PFSK-1 (cell line): ENCODE results near the gene GSTP1.

ENCODE experiments used
- FOXP2 ChIP-seq: optimal IDR thresholded peaks from 2 replicates; pipeline ENCODE3; 2011; ENCODE audit warnings: borderline replicate concordance, control low read depth, inconsistent platforms; ENCODE audit not compliant: insufficient read depth; ENCODE audit errors: extremely low read length, extremely low read depth
- POLR2AphosphoS5 ChIP-seq: IDR thresholded peaks from 2 replicates; pipeline ENCODE4 v1.6.1; 2012; ENCODE audit warnings: low read depth, mild to moderate bottlenecking, control low read depth, low read length, moderate library complexity
- REST ChIP-seq, 2 experiments: IDR thresholded peaks; 2 replicates each; pipeline versions ENCODE4 v1.6.1 to v1.8.0; 2011 to 2012; ENCODE audit warnings: low read depth in 2 of 2, low read length in 2 of 2, control low read depth in 1 of 2, inconsistent platforms in 1 of 2, mild to moderate bottlenecking in 1 of 2, moderate library complexity in 1 of 2; ENCODE audit not compliant: insufficient read depth in 1 of 2
- SIN3A ChIP-seq: IDR thresholded peaks from 2 replicates; pipeline ENCODE4 v1.6.1; 2012; ENCODE audit warnings: mild to moderate bottlenecking, low read length, moderate library complexity, borderline replicate concordance; ENCODE audit not compliant: insufficient read depth
- TAF1 ChIP-seq: IDR thresholded peaks from 2 replicates; pipeline ENCODE4 v1.6.1; 2012; ENCODE audit warnings: low read length, control low read depth, borderline replicate concordance; ENCODE audit not compliant: insufficient read depth

Gene GSTP1

DNA sequence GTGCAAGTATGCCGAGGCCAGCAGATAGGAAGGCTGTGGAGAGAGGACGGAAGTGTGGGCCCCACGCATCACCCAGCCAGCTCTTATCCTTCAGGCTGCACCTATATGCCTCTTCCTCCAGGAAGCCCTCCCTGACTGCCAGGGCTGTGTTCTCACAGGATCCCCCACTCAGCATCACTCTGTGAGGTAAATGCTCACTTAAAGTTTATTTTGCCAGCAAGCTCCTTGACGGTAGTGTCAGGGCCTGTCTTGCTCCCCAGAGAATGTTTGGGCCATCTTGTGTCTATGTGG, 51.6 kb downstream of the GSTP1 start:
- TF ChIP-seq TAF1, result no peak
- no peak for TF ChIP-seq FOXP2
- no peak for TF ChIP-seq POLR2AphosphoS5
- TF ChIP-seq SIN3A, result no peak
- TF ChIP-seq REST (IDR thresholded peaks at IDR 0.05; ENCODE audit: insufficient read depth in 1 of 2, low read depth in 2 of 2, low read length in 2 of 2), result no peak
